ENCODE data around the gene S1PR3.

DNA sequence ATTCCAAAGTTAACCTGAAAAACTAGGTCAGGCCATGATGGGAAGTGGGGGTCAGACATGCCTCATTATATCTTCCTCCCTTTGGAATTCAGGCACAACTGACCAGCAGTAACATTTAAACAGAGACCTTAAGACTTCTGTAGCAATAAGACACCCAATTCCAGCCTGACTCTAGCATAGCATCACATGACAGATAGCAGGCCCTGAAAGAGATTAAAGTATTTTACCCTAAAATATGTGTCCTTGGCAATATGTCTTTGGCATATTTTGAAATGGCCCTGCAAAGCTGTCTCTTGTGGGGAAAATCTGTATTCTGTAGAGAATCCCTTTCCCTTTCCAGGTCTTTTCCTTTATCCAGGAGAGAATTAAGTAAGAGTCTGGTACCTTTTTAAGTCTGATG lies 34.3 kb downstream of the S1PR3 start:
- TF ChIP-seq CTCF (IDR thresholded peaks at IDR 0.05; ENCODE audit: low read length) (no peak), EZH2 (IDR thresholded peaks at IDR 0.05; ENCODE audit: borderline replicate concordance, low read length) (no peak)

Data from OCI-LY1 (cell line).